GM12873 (cell line): Measurements from ENCODE around the gene UNC119B.

Experiments
- CTCF ChIP-seq: IDR thresholded peaks from 2 replicates; pipeline ENCODE4 v1.5.1; 2012; ENCODE audit warnings: low read depth, mild to moderate bottlenecking, moderate library complexity, low read length, control low read depth; ENCODE audit not compliant: insufficient read depth; ENCODE audit errors: missing control alignments

Gene UNC119B

GRCh38 chr12:120690083-120690450 lies 20.2 kb upstream of the UNC119B start:
- no peak for TF ChIP-seq CTCF

GRCh38 chr12:120690978-120691377 lies 19.3 kb upstream of the UNC119B start:
- TF ChIP-seq CTCF = no peak

GRCh38 chr12:120692524-120693033 lies 17.7 kb upstream of the UNC119B start:
- TF ChIP-seq CTCF = no peak

DNA sequence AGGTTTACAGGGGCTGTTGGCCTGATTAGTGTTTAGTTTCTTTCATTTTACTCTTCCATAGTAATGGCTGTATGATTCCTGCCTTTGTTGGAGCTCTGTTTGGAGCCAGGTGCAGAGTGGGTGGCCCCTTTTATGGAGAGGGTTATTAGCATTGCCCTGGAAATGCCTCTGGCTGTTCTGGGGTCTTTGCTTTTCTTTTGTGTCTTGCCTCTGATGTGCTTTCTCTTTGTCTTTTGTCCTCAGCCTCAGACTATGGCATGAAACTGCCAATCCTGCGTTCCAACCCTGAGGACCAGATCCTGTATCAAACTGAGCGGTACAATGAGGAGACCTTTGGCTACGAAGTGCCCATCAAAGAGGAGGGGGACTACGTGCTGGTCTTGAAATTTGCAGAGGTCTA lies 16.4 kb upstream of the UNC119B start:
- TF ChIP-seq CTCF = no peak

- no peak for TF ChIP-seq CTCF
Measured at GRCh38 chr12:120696626-120697025, 13.6 kb upstream of the UNC119B start.

GRCh38 chr12:120697344-120697743 lies 12.9 kb upstream of the UNC119B start:
- TF ChIP-seq CTCF = no peak

GRCh38 chr12:120698665-120699064 lies 11.6 kb upstream of the UNC119B start:
- TF ChIP-seq CTCF = no peak
